ENCODE data around the gene ADRM1.

ADRM1 gene

DNA sequence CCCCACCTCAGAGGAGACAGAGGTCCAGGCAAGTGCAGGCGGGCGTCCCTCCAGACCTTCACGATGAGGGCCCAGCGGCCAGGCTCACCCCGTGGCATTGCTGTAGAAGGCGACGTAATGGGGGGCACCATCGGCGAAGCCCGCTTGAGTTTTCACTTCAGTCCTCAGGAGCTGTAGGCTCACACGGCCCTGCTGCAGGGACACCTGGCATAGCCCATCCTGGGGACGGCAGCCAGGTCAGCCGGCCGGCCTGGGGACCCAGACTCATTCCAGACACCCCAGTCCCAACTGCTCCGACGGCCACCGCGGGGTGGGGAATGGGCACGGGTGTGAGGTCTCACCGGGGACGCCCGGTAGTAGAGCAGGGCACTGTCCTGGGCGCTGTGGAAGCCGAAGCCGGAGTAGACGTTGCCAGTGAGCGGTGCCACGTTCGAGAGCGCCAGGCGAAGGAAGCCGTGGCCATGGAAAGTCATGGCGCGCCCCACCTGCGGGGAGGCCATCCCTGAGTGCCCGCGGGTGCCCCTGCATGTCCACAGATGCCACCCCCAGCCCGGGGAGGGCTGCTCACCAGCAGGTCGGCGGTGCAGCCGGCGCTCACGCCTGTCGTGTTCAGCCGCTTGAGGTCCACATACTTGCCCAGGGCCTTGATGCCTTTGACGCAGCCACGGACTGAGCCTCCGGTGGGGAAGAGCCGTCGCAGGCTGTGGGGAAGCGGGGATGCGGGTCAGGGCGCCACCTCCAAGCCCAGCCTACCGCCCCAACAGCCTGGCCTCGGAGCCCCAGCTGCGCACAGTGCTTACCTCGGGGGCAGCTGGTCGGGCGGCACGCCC is 9.2 kb downstream of the ADRM1 start:
- DNase-seq (ENCODE audit: low spot score) = no peak

DNA sequence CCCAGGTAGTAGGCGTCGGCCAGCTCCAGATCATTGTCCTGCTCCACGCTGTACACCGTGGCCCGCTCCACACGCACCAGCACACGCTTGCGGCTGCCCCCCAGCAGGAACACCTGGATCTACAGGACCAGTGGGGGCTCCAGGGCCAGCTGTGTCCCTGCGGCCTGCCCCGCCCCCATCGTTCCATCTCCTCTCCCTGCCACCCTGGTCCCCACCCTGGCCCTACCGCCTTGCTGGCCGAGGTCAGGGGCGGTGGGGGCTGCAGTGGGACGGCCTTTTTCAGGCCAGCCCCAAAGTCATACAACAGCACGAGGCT is 9.8 kb downstream of the ADRM1 start:
- no peak for DNase-seq (ENCODE audit: low spot score)

DNA sequence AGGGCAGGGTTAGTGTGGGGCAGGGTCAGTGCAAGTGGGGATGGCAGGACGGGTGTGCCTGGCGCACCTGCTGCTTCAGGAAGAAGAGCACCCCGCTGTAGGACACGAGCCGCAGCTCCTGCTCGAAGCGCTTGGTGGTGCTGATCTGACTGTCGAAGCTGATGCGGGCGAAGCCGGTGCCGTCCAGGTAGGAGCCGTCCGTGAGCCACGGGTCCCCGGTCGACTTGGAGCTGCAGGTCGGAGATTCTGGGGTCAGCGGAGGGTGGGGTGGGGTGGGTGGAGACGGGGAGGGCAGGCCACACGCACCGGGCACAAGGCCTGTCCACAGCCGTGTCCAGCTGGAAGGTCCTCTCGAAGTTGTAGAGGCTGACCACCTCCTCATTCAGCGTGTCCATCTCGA is 10.2 kb downstream of the ADRM1 start:
- DNase-seq (ENCODE audit: low spot score) = no peak

DNA sequence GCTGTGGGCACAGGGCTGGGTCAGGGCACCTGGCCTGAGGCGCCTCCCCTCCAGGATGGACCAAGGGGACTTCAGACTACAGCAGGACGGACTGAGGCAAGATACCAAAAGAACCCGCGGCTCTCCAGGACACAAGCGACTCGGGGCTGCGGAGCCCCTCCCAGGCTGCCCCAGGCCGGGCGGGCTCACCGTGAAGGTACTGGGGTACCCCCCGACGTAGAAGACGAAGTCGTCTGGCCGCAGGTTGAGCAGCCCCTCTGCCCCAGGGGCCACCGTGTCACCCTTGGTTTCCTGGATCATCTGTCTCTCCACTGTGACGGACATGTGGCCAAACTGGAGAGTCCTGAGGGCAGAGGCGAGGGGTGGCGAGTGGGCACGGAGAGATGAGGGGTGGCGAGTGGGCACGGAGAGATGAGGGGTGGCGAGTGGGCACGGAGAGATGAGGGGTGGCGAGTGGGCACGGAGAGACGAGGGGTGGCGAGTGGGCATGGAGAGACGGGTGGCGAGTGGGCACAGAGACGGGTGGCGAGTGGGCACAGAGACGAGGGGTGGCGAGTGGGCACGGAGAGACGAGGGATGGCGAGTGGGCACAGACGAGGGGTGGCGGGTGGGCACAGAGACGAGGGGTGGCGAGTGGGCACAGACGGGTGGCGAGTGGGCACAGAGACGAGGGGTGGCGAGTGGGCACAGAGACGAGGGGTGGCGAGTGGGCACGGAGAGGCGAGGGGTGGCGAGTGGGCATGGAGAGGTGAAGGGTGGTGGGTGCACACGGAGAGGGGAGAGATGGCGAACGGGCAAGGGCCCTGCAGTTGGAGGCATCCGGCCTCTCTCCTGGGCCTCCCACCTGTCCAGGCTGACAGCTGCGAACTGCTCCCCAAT is 10.9 kb downstream of the ADRM1 start:
- DNase-seq (ENCODE audit: low spot score) = no peak

GRCh38 chr20:62314339-62314638 is 11.5 kb downstream of the ADRM1 start:
- no peak for DNase-seq (ENCODE audit: low spot score)

DNA sequence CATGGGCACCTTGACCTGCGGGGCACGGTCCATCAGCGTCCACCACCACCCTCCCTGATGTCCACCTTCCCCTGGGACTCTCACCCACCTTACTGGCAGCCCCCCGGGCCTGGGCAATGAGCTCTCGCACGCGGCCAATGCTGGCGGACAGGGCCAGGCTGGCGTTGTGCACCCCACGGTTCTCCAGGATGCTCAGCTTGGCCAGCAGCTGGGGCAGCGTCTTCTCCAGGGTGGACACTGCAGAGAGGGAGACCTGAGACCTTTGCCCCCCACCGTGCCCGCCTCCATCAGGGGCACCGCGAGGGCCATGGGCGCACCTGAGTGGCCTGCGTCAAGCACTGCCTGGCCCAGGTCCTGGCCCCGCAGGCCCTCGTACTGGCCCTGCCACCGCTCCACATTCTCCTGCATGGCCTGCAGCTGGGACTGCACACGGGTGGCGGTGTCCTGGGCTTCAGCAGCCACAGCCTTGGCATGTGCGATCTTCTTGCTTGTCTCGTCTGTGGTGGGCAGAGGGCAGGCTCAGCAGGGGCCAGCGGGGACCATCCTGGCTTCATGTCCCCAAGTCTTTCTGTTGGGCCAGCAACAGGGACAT is 12.0 kb downstream of the ADRM1 start:
- no peak for DNase-seq (ENCODE audit: low spot score)

- DNase-seq (ENCODE audit: low spot score) = no peak
Observed at GRCh38 chr20:62315773-62316172, 13.0 kb downstream of the ADRM1 start.

GRCh38 chr20:62316331-62317166 is 13.8 kb downstream of the ADRM1 start:
- DNase-seq (ENCODE audit: low spot score) = no peak

DNA sequence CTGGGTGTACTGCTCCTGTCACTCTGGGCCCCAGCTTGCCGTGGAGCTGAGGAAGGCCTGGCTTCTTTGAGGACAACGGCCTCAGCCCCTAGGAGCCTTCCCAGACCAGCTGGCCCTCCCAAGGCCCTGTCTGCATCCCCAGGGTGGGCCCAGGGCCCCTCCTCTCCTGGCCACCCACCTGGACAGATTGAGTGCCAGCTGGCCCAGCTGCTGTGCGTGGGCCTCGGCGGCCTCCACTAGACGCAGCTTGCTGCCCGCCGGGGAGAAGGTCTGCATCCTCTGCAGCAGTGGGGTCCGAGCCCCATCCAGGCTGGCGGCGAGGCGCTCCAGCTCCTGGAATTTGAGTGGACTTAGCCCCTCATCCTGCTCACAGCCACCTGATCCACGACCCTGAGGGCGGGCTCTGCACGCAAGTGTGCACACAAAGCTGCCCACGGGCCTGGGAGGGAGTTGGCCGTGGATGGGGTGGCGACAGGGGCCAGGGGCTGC is 14.4 kb downstream of the ADRM1 start:
- DNase-seq (ENCODE audit: low spot score) = no peak

- DNase-seq (ENCODE audit: low spot score) = no peak
Observed at GRCh38 chr20:62318400-62319345, 15.9 kb downstream of the ADRM1 start.

GRCh38 chr20:62319346-62319909 is 16.6 kb downstream of the ADRM1 start:
- DNase-seq (ENCODE audit: low spot score) = no peak

GRCh38 chr20:62320581-62321354 is 18.0 kb downstream of the ADRM1 start:
- no peak for DNase-seq (ENCODE audit: low spot score)

GRCh38 chr20:62321521-62321948 is 18.7 kb downstream of the ADRM1 start:
- DNase-seq (ENCODE audit: low spot score) = no peak

DNA sequence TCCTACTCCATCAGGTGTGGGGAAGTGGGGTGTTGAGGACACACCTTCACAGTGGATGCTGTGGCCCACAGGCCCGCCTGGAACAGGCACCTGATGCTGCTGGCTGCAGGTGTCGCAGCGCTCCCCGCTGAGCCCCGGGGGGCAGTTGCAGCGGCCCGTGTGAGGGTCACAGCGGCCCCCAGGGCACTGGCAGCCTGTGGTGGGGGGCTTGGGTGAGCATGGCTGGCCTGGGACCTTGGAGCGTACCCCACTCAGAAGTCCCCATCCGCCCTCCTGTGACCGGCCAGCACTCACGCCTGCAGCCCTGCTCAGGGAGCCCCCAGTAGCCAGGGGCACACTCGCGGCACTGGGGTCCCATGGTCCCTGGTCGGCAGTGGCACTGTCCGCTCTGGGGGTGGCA is 19.2 kb downstream of the ADRM1 start:
- no peak for DNase-seq (ENCODE audit: low spot score)

DNA sequence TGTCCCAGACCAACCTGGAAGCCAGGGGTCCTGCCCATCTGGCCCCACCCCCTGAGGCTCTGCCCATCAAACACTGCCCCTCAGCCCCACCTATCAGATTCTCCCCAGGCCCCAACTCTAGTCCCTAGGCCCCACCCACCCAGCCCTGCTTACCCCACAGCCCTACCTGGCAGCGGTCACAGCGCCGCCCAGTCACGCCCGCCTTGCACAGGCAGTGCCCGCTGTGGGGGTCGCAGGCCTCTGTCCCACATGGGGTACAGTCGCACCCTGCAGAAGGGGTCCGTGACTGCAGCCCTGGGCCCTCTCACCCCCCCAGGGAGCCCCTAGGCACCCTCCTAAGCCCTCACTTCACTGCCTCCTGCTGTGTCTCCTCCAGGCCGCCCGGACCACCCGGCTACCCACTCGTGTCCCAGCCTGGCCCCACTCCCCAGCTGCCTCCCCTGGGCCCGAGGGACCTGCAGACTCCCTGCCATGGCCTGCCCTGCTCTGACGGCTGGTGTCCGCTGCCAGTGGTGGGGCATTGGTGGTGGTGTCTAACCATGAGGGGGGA is 19.8 kb downstream of the ADRM1 start:
- DNase-seq (ENCODE audit: low spot score) = no peak

DNA sequence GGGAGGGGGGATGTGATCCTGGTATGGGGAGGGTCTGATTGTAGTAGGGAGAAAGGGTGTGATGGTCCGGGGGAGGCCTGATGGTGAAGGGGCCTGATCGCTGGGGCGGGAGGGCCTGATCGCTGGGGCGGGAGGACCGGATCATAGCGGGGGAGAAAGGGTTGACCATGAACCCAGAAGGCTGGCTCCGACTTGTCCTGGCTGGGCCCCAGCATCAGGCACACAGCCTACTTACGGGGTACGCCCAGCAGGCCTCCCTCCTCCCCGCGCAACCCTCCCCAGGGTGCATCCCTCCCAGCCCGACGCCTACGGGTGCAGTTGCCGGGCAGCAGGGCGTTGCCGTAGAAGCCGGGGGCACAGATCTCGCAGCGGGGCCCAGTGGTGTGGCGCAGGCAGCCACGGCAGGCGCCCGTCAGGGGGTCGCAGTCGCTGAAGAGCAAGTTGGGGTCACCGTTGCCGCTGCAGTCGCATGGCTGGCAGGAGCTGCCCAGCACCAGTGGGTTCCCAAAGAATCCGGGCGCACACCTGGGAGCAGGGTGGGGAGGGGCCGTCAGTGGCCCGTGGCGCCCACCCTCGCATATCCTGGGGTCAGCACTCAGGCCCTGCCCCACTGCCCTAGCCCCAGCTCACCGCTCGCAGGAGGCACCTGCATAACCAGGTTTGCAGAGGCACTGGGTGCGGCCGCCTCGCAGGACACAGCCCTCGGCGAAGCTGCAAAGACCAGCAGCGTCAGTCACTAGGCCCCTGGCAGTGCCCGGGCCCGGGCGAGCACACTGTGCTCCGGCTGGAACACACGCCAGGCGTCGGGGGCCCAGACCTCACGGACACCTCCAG is 20.6 kb downstream of the ADRM1 start:
- DNase-seq (ENCODE audit: low spot score) = no peak

- DNase-seq (ENCODE audit: low spot score) = no peak
Observed at GRCh38 chr20:62323980-62324906, 21.4 kb downstream of the ADRM1 start.
